Upper lobe of left lung (tissue), 4 donors: Measurements from ENCODE around the gene CHM.

Source experiments
- POLR2A ChIP-seq, 4 donors: fragments of 450-650 bp; IDR thresholded peaks; one replicate each; pipeline ENCODE4 v1.5.1; 2016 to 2017; ENCODE audit warnings: antibody characterized with exemption in 4 of 4, mild to moderate bottlenecking in 2 of 4
- TF ChIP-seq, protein P1 (sequence below), 6 experiments: fragments of 450-650 bp in 4 of 6; fragments of 200-600 bp in 2 of 6; sonication (generic) in 2 of 6; IDR thresholded peaks; one replicate each; pipeline ENCODE4 v1.5.1; 2016 to 2019; ENCODE audit warnings: antibody characterized with exemption in 6 of 6

DNA sequence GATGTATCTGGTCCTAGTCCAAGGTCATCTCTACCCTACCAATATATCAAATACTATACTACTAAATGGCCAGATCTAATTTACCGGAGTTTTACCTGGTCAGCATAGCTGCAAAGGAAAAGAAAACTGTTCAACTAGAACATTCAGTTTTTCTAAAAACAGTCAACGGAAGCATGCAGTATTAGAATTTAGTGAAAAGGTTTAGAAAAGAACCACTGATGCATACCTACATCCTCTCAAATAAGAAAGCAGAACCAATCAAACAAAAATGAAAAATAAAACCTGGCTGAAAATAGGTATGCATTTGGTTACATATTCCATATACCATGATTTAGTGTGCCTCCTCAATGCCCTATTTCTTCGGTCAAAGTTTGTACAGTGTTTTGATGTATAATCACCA, 140.0 kb downstream of the CHM start:
- TF ChIP-seq, protein P1, sequence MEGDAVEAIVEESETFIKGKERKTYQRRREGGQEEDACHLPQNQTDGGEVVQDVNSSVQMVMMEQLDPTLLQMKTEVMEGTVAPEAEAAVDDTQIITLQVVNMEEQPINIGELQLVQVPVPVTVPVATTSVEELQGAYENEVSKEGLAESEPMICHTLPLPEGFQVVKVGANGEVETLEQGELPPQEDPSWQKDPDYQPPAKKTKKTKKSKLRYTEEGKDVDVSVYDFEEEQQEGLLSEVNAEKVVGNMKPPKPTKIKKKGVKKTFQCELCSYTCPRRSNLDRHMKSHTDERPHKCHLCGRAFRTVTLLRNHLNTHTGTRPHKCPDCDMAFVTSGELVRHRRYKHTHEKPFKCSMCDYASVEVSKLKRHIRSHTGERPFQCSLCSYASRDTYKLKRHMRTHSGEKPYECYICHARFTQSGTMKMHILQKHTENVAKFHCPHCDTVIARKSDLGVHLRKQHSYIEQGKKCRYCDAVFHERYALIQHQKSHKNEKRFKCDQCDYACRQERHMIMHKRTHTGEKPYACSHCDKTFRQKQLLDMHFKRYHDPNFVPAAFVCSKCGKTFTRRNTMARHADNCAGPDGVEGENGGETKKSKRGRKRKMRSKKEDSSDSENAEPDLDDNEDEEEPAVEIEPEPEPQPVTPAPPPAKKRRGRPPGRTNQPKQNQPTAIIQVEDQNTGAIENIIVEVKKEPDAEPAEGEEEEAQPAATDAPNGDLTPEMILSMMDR (IDR thresholded peaks at IDR 0.05), result no peak
- TF ChIP-seq POLR2A (IDR thresholded peaks at IDR 0.05), result no peak
